Forelimb muscle (tissue), 1 donor: ENCODE data around the gene HSPA9. TPM values are rescaled to one million over a fixed set of nuclear protein-coding genes. Genes with fewer than 3 reads are reported as not detected.
A peak's percentile ranks its signal among the peaks of the same experiment; 100 is the strongest.

Source experiments
- DNase-seq: peaks from one replicate; pipeline ENCODE4 v3.0.0-alpha.2; 2013; ENCODE audit warnings: low read depth
- polyA plus RNA-seq: library from polyadenylated mRNA; unstranded; fragments of 120-200 nt; gene quantifications from one replicate; pipeline ENCODE4 v1.2.1, GENCODE V29; 2013; ENCODE audit not compliant: insufficient read length

Gene HSPA9
- polyA plus RNA-seq, 1 donor, result 162 TPM

- DNase-seq, result no peak
Observed at GRCh38 chr5:138563340-138564118, 11.7 kb downstream of the HSPA9 start.

DNA sequence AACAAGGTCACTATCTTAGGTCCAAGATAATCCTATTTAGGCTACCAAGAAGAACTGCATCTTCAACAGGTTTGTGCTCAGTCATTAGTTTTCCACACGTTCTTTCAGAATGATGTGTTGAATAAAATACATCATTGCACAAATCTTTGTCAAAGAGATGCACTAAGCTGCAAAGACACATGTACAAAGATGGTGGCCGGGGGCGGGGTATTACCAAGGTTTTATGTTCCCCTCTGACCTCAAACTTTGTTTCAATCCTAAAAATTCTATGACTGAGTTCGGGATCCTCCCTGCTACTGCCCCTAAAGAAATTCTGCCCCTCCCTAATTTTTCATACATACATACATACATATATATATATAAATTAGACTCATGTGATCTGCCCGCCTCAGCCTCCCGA is 14.2 kb downstream of the HSPA9 start:
- DNase-seq, result no peak

GRCh38 chr5:138559937-138560336 is 15.3 kb downstream of the HSPA9 start:
- DNase-seq, result no peak

DNA sequence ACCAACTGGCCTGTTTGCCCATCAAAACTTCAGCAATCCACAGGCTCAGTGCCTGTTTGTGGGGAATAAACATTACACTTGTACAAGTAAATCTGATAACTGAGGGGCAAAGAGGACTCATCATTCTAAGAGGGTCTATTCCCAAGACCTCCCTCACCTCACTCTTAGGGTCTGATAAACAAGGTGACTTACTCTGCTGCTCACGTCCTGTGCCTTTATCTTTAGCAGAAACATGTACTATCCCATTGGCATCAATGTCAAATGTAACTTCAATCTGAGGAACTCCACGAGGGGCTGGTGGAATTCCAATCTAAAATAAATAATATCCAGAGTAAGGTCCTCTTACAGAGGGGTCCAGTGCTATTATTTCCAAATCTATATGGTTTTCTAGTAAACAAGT is 17.5 kb downstream of the HSPA9 start:
- DNase-seq, result no peak

- no peak for DNase-seq
Observed at GRCh38 chr5:138554143-138554542, 21.1 kb downstream of the HSPA9 start.

DNA sequence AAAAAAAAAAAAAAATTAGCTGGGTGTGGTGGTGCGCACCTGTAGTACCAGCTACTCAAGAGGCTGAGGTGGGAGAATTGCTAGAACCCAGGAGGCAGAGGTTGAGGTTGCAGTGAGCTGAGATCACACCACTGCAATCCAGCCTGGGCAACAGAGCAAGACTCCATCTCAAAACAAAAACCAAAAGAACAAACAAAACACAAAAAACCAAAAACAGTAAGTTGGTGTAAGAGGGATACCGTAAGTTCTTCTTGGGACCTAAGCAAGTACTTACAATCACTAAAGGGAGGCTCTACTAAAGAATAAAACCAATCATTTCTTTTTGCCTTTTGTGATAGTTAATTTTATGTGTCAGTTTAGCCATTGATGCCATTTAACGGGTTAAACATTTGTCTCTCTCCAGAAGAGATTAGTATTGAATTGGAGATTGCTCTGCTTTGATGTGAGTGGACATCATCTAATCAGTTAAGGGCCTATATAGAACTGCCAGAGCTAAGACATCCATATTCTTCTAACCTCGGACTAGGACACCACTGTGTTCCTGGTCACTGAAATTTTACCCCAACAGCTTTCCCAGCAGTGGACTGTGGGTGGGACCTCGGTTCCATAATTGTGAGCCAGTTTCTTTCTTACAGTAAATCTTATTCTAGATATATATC is 21.6 kb downstream of the HSPA9 start:
- no peak for DNase-seq

- DNase-seq, result no peak
Observed at GRCh38 chr5:138552657-138553056, 22.5 kb downstream of the HSPA9 start.

- DNase-seq, result no peak
Observed at GRCh38 chr5:138549414-138549813, 25.8 kb downstream of the HSPA9 start.

DNA sequence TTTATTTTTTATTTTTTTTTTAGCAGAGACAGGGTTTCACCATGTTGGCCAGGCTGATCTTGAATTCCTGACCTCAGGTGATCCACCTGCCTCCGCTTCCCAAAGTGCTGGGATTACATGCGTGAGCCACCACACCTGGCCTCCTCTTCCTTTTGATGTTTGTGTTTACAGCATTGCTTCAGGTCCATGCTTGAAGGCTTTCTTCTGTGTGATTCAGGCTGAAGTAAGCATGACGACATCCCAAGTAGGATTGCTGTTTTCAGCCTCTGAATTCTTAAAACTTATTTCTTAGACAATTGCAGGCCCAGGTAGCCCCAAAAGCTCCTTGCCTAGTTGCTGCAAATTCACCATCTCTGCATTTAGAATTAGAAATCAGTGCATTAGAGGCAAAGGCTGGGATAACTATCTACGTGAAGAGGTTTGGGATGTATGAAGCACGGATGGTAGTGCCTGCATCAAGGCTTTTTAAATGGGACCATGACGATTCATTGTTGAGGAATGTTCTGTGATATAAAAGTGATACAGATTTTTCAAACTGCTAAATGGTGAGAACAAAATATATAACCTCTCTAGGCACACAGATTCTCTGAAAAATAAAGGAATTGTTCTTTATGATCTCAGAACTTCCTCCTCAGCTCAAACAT is 29.2 kb downstream of the HSPA9 start:
- no peak for DNase-seq

DNA sequence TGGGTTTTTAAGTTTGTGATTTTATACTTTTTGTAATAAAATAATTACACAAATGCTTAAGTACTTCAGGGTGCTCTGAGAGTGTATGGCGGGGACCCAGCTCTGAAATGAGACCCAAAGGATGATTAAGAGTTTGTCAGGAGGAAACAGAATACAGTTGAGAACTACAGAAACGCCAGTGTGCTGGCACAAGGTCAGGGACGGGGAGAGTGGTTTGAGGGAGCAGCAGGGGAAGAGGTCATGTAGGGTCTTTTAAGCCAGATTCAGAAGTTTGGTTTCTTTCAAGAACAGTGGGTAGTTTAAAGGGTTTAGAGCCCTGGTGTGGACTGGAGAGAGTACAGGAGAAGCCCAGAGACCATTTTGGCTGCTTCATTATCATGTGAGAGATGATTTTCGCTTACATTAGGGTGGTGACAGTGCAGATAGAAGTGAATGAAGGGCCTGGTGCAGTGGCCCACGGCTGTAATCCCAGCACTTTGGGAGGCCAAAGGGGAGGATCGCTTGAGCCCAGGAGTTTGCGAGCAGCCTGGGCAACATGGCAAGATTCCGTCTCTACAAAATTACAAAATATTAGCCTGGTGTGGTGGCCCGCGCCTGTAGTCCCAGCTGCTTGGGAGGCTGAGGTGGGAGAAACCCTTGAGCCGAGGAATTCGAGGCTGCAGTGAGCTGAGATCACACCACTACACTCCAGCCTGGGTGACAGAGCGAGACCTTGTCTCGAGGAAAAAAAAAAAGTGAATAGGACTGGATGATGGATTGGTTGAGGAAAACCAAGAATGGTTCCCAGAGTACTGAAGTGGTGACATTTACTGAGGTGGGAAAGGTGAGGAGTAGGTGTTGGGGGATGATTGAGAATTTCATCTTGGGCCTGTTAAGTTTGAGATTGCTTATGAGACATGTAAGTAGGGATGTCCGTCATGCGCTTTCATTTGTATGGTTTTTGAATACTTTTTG is 30.7 kb downstream of the HSPA9 start:
- no peak for DNase-seq

- no peak for DNase-seq
Observed at GRCh38 chr5:138543730-138544104, 31.5 kb downstream of the HSPA9 start.

DNA sequence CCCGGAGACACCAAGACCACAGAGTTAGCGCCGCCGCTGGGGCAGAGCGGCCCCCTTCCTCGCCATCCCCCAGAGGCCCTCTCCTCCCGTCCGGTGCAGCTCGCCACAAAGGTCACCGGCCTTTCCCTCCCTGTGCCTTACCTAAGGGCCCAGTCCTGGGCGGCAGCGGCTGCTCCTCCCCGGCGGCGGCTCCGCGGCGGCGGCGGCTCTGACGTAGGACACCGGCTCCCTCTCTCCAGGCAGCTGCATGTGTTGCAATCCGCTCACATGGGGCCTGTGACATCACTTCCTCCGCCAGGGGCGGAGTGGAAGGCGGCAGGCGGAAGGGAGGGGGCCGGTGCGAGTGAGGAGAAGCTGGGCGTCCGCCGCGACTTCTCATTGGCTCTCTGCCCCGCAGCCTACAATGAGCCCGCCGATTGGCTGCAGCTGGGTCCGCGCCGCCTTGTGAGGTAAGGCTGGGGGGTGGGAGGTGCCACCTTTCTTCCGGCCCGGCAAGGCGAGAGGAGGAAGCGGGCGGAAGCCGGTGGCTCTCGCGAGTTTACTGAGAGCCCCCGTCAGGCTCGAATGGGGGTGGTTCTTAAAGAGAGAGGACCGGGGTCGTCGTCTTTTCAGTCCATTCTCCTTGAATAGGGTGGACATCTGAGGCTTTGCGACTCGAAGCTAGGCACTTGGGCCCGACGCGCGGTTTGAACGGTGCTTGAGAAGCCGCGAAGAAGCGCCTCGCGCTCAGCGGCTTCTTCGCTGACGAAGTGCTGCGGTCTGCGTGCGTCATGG is 32.1 kb downstream of the HSPA9 start, which contains the start of gene ETF1:
ETF1 (minus strand) TSS at position 281 of the 774 bp plus-strand sequence. CDS start 318 bp downstream, outside the sequence.
- peak; percentile 98 for DNase-seq

GRCh38 chr5:138542180-138542955 is 32.8 kb downstream of the HSPA9 start:
- no peak for DNase-seq

GRCh38 chr5:138541511-138542179 is 33.6 kb downstream of the HSPA9 start:
- DNase-seq, result no peak

- no peak for DNase-seq
Observed at GRCh38 chr5:138539791-138540190, 35.4 kb downstream of the HSPA9 start.

- DNase-seq, result no peak
Observed at GRCh38 chr5:138538943-138539627, 36.1 kb downstream of the HSPA9 start.

DNA sequence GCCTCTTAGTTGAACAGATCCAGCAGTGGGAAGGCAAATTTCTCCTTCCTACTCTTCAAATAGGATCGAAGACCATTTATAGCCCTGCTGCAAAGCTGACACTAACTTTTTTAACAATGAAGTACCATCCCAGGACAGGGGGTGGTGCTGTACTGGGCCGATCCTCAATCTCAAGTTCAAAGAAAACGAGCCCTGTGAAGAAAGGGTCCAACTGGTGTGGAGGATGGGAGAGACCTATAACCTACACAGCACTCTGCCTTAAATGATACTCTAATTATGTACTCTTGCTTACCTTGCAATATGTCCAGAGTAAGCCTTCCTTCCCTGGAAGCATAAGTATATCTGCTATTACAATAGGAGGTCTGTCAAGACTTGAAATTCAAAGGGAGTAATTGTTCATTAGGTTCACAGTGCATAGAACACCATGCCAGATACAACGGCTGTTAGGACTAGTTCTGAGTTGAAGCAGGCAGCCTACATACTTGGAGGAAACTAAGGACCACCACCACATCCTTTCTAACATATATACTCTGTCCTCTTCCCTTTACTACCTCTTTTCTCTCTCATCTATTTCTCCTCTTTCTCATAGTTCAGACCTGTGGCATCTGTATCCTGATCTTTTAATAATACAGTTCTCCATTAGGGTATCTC is 38.4 kb downstream of the HSPA9 start:
- DNase-seq, result no peak

- no peak for DNase-seq
Observed at GRCh38 chr5:138536215-138536614, 39.0 kb downstream of the HSPA9 start.
